DOHH2 (cell line): ENCODE measurements around the gene GRID2.

Source experiments
- H3F3A ChIP-seq: fragments of 200-600 bp; sonication (generic), shearing (Covaris generic); 2 replicates; pipeline ENCODE4 v1.6.0; 2016; ENCODE audit warnings: antibody characterized with exemption, mild to moderate bottlenecking; ENCODE audit not compliant: control insufficient read depth, insufficient read depth
- H3K27ac ChIP-seq: fragments of 200-600 bp; sonication (generic); 2 replicates; pipeline ENCODE4 v1.5.1; 2014; ENCODE audit warnings: low read depth, mild to moderate bottlenecking, low read length, moderate library complexity
- H3K27me3 ChIP-seq: fragments of 200-600 bp; sonication (generic); 2 replicates; pipeline ENCODE4 v1.6.1; 2014; ENCODE audit warnings: mild to moderate bottlenecking, low read length, mixed read lengths; ENCODE audit not compliant: control insufficient read depth
- H3K36me3 ChIP-seq: fragments of 200-600 bp; sonication (generic); 2 replicates; pipeline ENCODE4 v1.6.1; 2014; ENCODE audit warnings: mild to moderate bottlenecking, low read length, moderate library complexity, mixed read lengths; ENCODE audit not compliant: control insufficient read depth
- H3K4me1 ChIP-seq: fragments of 200-600 bp; sonication (generic); 2 replicates; pipeline ENCODE4 v1.6.1; 2014; ENCODE audit warnings: mild to moderate bottlenecking, low read length, mixed read lengths; ENCODE audit not compliant: control insufficient read depth
- H3K4me2 ChIP-seq: fragments of 200-600 bp; sonication (generic); 2 replicates; pipeline ENCODE4 v1.6.0; 2014; ENCODE audit warnings: mild to moderate bottlenecking, low read length, moderate library complexity
- H3K4me3 ChIP-seq: fragments of 200-600 bp; sonication (generic); 2 replicates; pipeline ENCODE4 v1.5.1; 2014; ENCODE audit warnings: mild to moderate bottlenecking, low read length, mixed read lengths
- H3K79me2 ChIP-seq: fragments of 200-600 bp; sonication (generic); 2 replicates; pipeline ENCODE4 v1.6.1; 2014; ENCODE audit warnings: mild to moderate bottlenecking, low read length, mixed read lengths; ENCODE audit not compliant: control insufficient read depth
- H3K9me2 ChIP-seq: fragments of 200-600 bp; sonication (generic); replicated peaks from 2 replicates; pipeline ENCODE4 v1.6.1; 2014; ENCODE audit warnings: mild to moderate bottlenecking, low read length, mixed read lengths; ENCODE audit not compliant: control insufficient read depth
- H3K9me3 ChIP-seq: fragments of 200-600 bp; sonication (generic); 2 replicates; pipeline ENCODE4 v1.6.1; 2014; ENCODE audit warnings: antibody characterized with exemption, low read length, mixed read lengths; ENCODE audit not compliant: control insufficient read depth, insufficient read depth
- H4K20me1 ChIP-seq: fragments of 200-600 bp; sonication (generic); 2 replicates; pipeline ENCODE4 v1.6.0; 2014; ENCODE audit warnings: low read depth, mild to moderate bottlenecking, antibody characterized with exemption, low read length, moderate library complexity; ENCODE audit not compliant: control insufficient read depth, insufficient read depth
- EZH2phosphoT487 ChIP-seq: fragments of 200-600 bp; sonication (generic); IDR thresholded peaks from 2 replicates; pipeline ENCODE4 v1.6.1; 2017; ENCODE audit warnings: borderline replicate concordance, mild to moderate bottlenecking, antibody characterized with exemption, low read length, moderate library complexity, mixed read lengths
- TF ChIP-seq, protein P1 (sequence below): fragments of 200-600 bp; sonication (generic); IDR thresholded peaks from one replicate; pipeline ENCODE4 v1.5.1; 2014; ENCODE audit warnings: antibody characterized with exemption, mild to moderate bottlenecking, low read depth, low read length; ENCODE audit not compliant: poor library complexity, severe bottlenecking

Gene GRID2

DNA sequence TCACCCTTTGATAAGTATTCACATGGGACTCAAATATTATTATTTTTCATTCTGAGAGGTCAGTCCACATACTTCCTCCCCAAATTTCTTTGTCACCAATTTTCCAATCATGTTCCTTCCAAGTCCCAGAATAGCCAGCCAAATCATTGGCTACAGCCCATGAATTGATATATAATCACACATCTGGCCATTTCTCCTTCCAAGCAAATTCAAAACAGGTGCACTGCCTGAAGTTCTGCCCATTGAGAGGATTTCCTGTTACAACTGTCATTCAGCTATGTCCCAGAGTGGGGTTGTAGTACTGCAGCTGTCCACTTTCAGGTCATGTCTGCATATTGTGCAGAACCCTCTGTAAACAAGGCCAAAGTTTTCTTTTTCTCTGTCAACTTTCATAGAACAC lies 347.8 kb downstream of the GRID2 start:
- Histone ChIP-seq H3K9me3 (no peaks in the 10 kb centered on the region), H3K36me3 (no peaks in the 10 kb centered on the region), H3F3A (no peaks in the 10 kb centered on the region), H3K79me2 (no peaks in the 10 kb centered on the region), H4K20me1 (no peaks in the 10 kb centered on the region), H3K27ac (no peak overlapping the region), H3K27me3 (no peaks in the 10 kb centered on the region), H3K4me2 (no peak overlapping the region), H3K4me1 (no peaks in the 10 kb centered on the region), H3K9me2 (no peaks in the 10 kb centered on the region), H3K4me3 (no peak overlapping the region)
- TF ChIP-seq EZH2phosphoT487, result no peak
- TF ChIP-seq, protein P1, sequence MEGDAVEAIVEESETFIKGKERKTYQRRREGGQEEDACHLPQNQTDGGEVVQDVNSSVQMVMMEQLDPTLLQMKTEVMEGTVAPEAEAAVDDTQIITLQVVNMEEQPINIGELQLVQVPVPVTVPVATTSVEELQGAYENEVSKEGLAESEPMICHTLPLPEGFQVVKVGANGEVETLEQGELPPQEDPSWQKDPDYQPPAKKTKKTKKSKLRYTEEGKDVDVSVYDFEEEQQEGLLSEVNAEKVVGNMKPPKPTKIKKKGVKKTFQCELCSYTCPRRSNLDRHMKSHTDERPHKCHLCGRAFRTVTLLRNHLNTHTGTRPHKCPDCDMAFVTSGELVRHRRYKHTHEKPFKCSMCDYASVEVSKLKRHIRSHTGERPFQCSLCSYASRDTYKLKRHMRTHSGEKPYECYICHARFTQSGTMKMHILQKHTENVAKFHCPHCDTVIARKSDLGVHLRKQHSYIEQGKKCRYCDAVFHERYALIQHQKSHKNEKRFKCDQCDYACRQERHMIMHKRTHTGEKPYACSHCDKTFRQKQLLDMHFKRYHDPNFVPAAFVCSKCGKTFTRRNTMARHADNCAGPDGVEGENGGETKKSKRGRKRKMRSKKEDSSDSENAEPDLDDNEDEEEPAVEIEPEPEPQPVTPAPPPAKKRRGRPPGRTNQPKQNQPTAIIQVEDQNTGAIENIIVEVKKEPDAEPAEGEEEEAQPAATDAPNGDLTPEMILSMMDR, result no peak

DNA sequence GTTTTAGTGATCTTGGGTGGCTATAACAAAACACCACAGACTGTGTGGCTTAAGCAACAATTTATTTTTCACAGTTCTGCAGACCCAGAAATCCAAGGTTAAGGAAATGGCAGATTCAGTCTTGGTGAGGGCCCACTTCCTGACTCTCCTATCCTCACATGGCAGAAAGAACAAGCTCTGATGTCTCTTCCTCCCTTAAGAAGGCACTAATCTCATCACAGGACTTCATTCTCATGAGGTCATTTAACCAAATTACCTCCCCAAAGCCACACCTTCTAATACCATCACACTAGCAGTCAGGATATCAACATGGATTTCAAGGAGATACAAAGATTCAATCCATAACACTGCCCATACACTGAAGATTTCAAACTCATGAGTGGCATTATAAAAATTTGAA lies 350.3 kb downstream of the GRID2 start:
- Histone ChIP-seq H3K4me3 (no peak overlapping the region), H3F3A (no peaks in the 10 kb centered on the region), H3K79me2 (no peaks in the 10 kb centered on the region), H3K4me2 (no peak overlapping the region), H4K20me1 (no peaks in the 10 kb centered on the region), H3K9me3 (no peaks in the 10 kb centered on the region), H3K36me3 (no peaks in the 10 kb centered on the region), H3K4me1 (no peaks in the 10 kb centered on the region), H3K27ac (no peak overlapping the region), H3K9me2 (no peaks in the 10 kb centered on the region), H3K27me3 (no peaks in the 10 kb centered on the region)
- TF ChIP-seq, protein P1, result no peak
- TF ChIP-seq EZH2phosphoT487, result no peak

DNA sequence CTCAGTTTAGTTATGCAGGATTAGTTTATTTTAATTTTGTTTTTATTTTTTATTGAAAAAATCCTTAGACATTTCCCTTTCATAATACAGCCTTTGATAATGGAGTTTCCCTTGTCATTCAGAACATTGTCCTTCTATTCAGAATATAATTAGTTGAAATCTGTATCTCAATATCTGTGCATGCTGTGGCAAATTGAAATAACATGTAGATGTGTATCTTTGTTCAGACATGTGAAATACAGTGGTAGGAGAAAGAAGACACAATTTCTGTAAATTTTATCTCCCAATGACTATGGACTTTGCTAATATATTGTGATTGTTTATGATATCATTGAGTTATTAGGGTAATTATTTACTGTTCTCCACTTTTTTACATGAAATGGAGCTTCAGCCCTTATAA lies 353.9 kb downstream of the GRID2 start:
- no peak for TF ChIP-seq EZH2phosphoT487
- TF ChIP-seq, protein P1, result no peak
- no peaks in the 10 kb centered on the region for H3K9me3 ChIP-seq
- no peaks in the 10 kb centered on the region for H3K36me3 ChIP-seq
- H3K4me3 ChIP-seq, result no peak overlapping the region
- no peaks in the 10 kb centered on the region for H4K20me1 ChIP-seq
- no peaks in the 10 kb centered on the region for H3K79me2 ChIP-seq
- H3F3A ChIP-seq, result no peaks in the 10 kb centered on the region
- H3K9me2 ChIP-seq, result no peaks in the 10 kb centered on the region
- no peak overlapping the region for H3K4me2 ChIP-seq
- H3K4me1 ChIP-seq, result no peaks in the 10 kb centered on the region
- no peaks in the 10 kb centered on the region for H3K27me3 ChIP-seq
- no peak overlapping the region for H3K27ac ChIP-seq

DNA sequence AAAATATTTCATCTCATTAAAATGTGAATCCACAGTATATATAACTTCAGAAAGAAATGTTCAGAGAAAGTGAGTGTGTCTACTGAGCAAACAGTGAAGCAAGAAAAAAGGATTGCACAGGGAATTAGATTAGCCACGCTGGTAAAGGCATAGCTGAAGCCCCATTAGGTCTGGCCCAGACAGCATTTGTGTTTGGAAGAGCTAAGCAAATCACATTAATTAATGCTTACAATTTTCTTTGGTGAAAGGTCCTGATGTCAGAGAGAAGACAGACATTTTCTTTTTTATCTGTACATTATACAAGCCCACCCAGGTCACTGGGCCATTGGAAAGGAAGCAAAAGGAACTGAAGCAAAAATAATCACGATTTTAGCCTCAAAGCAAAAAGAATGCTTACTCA lies 354.6 kb downstream of the GRID2 start:
- Histone ChIP-seq H3K4me2 (no peak overlapping the region), H3F3A (no peaks in the 10 kb centered on the region), H3K27me3 (no peaks in the 10 kb centered on the region), H3K4me1 (no peaks in the 10 kb centered on the region), H3K9me3 (no peaks in the 10 kb centered on the region), H3K36me3 (no peaks in the 10 kb centered on the region), H3K9me2 (no peaks in the 10 kb centered on the region), H3K4me3 (no peak overlapping the region), H3K27ac (no peak overlapping the region), H3K79me2 (no peaks in the 10 kb centered on the region), H4K20me1 (no peaks in the 10 kb centered on the region)
- TF ChIP-seq, protein P1, result no peak
- TF ChIP-seq EZH2phosphoT487, result no peak
